IMR-90 (cell line): ENCODE results near the gene CAPZA3.

Experiments used
- CEBPB ChIP-seq: IDR thresholded peaks from 2 replicates; pipeline ENCODE4 v1.6.1; 2012; ENCODE audit warnings: low read depth, low read length, improper control_type of control experiment
- CTCF ChIP-seq: conservative IDR thresholded peaks from 2 replicates; pipeline ENCODE4 v1.5.1; 2012; ENCODE audit warnings: mild to moderate bottlenecking, low read depth, low read length, improper control_type of control experiment
- POLR2A ChIP-seq: IDR thresholded peaks from 2 replicates; pipeline ENCODE4 v1.6.1; 2012; ENCODE audit warnings: mild to moderate bottlenecking, low read depth, low read length
- RAD21 ChIP-seq: IDR thresholded peaks from 2 replicates; pipeline ENCODE4 v1.6.1; 2012; ENCODE audit warnings: low read length, improper control_type of control experiment
- RFX5 ChIP-seq: IDR thresholded peaks from 2 replicates; pipeline ENCODE4 v1.8.0; 2012; ENCODE audit warnings: low read depth, mild to moderate bottlenecking, low read length, moderate library complexity
- USF2 ChIP-seq: fragments of 150-350 bp; IDR thresholded peaks from 2 replicates; pipeline ENCODE4 v1.6.1; 2017; ENCODE audit warnings: mild to moderate bottlenecking, antibody characterized with exemption, low read length, low read depth

GRCh38 chr12:18718462-18718861, 19.5 kb upstream of the CAPZA3 start:
- TF ChIP-seq POLR2A (no peak), CTCF (no peak), CEBPB (no peak), USF2 (no peak), RAD21 (no peak), RFX5 (no peak)
